ENCODE results near the gene ZNF302.

The ZNF302 gene

DNA sequence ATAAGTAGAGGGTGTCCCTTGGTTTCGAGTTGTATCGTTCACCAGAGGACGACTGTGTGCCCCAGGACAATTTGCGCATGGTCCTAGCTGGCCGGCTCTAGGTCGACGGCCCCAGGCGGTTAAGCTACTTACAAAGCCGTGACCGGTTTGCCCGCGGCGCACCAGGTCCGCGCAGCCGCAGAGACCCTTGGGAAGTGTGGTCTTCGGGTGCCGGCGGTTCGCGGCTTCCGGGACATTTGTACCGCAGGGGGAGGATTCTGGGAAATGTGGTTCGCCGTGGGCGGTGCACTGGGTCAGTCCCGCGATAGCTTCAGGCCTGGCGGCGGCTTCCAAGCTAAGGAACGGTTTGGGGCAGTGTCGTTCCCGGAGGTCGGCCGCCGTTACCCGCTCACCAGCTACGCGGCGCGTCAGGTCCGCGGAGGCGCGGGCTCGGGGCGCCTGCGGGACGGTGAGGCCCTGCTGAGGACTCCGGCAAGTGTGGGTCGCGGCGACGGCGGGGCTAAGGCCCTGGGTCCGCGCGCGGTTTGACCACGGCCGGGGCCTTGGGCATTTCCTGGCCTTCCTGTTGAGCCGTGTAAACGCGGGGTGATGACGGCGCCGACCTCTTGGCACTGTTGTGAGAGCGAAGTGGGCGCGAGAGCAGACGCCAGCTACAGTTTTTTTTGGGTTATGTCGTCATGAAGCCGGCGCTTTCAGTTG, at the start of gene ZNF302:
ZNF302 (plus strand) TSS at position 293 of the 699 bp plus-strand sequence. CDS start 1,127 bp downstream, outside the sequence.
- H3K27me3 Mint-ChIP-seq (ENCODE audit: low read depth, poor library complexity), result peaks cover 28% of the 10 kb centered on the region
- DNase-seq, result peak; percentile 92
- H3K27ac Mint-ChIP-seq, result peak within 1 kb of the TSS; percentile 98
- TF ChIP-seq CTCF (IDR thresholded peaks at IDR 0.05), result no peak
- peaks cover 61% of the 10 kb centered on the region for H3K36me3 Mint-ChIP-seq (ENCODE audit: low read depth)
- H3K4me3 Mint-ChIP-seq, result peak within 1 kb of the TSS; percentile 94
- peaks cover 27% of the 10 kb centered on the region for H3K4me1 Mint-ChIP-seq
- H3K9me3 Mint-ChIP-seq, result peaks cover 78% of the 10 kb centered on the region

- no peaks in the 10 kb centered on the region for H3K36me3 Mint-ChIP-seq (ENCODE audit: low read depth)
- peaks cover 9% of the 10 kb centered on the region for H3K27me3 Mint-ChIP-seq (ENCODE audit: low read depth, poor library complexity)
- H3K9me3 Mint-ChIP-seq, result peaks cover 54% of the 10 kb centered on the region
- no peak overlapping the region for H3K4me3 Mint-ChIP-seq
- no peak overlapping the region for H3K27ac Mint-ChIP-seq
- no peaks in the 10 kb centered on the region for H3K4me1 Mint-ChIP-seq
- TF ChIP-seq CTCF (IDR thresholded peaks at IDR 0.05), result no peak
- DNase-seq, result no peak
Observed at GRCh38 chr19:34633802-34634201, 43.7 kb upstream of the ZNF302 start.

- H3K36me3 Mint-ChIP-seq (ENCODE audit: low read depth), result no peaks in the 10 kb centered on the region
- no peak overlapping the region for H3K4me3 Mint-ChIP-seq
- peaks cover 11% of the 10 kb centered on the region for H3K27me3 Mint-ChIP-seq (ENCODE audit: low read depth, poor library complexity)
- peak; percentile 36 for DNase-seq
- H3K9me3 Mint-ChIP-seq, result peaks cover 42% of the 10 kb centered on the region
- H3K27ac Mint-ChIP-seq, result no peak overlapping the region
- H3K4me1 Mint-ChIP-seq, result no peaks in the 10 kb centered on the region
- peak; percentile 59 for TF ChIP-seq CTCF (IDR thresholded peaks at IDR 0.05)
Observed at GRCh38 chr19:34639491-34640085, 37.9 kb upstream of the ZNF302 start.

GRCh38 chr19:34642241-34642640, 35.2 kb upstream of the ZNF302 start:
- Mint-ChIP-seq H3K36me3 (ENCODE audit: low read depth) (no peaks in the 10 kb centered on the region), H3K4me3 (no peak overlapping the region), H3K27ac (no peak overlapping the region), H3K4me1 (no peaks in the 10 kb centered on the region), H3K27me3 (ENCODE audit: low read depth, poor library complexity) (peaks cover 21% of the 10 kb centered on the region), H3K9me3 (peaks cover 32% of the 10 kb centered on the region)
- TF ChIP-seq CTCF (IDR thresholded peaks at IDR 0.05), result no peak
- DNase-seq, result no peak

- Mint-ChIP-seq H3K27me3 (ENCODE audit: low read depth, poor library complexity) (peaks cover 14% of the 10 kb centered on the region), H3K27ac (no peak overlapping the region), H3K4me3 (no peak overlapping the region), H3K4me1 (no peaks in the 10 kb centered on the region), H3K9me3 (peaks cover 41% of the 10 kb centered on the region), H3K36me3 (ENCODE audit: low read depth) (no peaks in the 10 kb centered on the region)
- DNase-seq, result no peak
- no peak for TF ChIP-seq CTCF (IDR thresholded peaks at IDR 0.05)
Observed at GRCh38 chr19:34644991-34645461, 32.5 kb upstream of the ZNF302 start.
